Erythroblast (primary cell): ENCODE results near the gene XG.

Experiments used
- DNase-seq, 2 experiments: peaks; one replicate each; lab custom pipeline; 2025; lab: John Stamatoyannopoulos, UW
- GATA1 ChIP-seq: IDR thresholded peaks from 2 replicates; pipeline ENCODE4 v1.6.1; 2011; ENCODE audit warnings: low read depth, mild to moderate bottlenecking, control low read depth, low read length, moderate library complexity
- POLR2A ChIP-seq: IDR thresholded peaks from 2 replicates; pipeline ENCODE4 v1.6.1; 2011; ENCODE audit warnings: mild to moderate bottlenecking, low read length

Gene XG

GRCh38 chrX:2811271-2811670 is 59.4 kb downstream of the XG start:
- no peak for DNase-seq
- TF ChIP-seq POLR2A (no peak), GATA1 (no peak)

DNA sequence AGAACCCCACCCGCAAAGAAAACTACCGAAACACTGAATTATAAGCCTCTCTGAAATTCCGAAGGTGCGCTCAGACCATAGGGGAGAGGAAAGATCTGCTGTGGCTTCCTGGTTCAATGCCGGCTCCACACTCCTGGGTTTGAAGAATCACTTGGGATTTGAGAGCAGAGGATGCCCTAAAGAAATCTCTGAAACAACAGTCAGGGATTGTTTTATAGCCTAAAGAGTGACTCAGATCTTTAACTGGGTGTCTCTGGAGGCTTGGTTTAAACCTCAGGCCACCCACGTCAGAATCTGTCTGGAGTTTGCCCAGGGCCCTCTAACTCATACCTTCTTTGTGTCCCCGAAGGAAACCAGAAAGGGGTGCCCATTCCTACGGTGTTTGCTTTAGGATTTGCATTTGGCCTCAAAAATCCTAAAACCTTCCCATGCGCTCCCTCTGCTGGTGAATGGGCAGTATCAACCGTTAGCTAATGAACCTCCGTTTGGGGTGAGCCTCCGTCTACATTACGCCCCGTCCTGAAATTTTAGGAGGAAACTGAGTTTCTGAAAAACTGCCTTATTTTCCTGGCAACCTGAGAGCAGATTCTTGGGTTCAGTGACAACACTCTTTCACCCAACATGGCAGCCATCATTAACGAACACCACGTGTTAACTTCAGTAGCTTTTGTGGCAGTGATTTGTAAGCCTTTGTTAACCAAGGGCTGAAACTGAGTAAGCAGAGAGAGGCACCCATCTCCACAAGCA is 60.5 kb downstream of the XG start:
- peak; percentile 15 to 58 for DNase-seq

GRCh38 chrX:2817036-2817435 is 65.2 kb downstream of the XG start:
- no peak for DNase-seq
- no peak for TF ChIP-seq GATA1
- TF ChIP-seq POLR2A, result no peak

- DNase-seq, result peak in 1 of 2 experiments; percentile 15
- TF ChIP-seq GATA1 (no peak), POLR2A (no peak)
These were observed 67.7 kb downstream of the XG start for GRCh38 chrX:2819345-2820135.

- DNase-seq, result no peak
- TF ChIP-seq POLR2A (no peak), GATA1 (no peak)
These were observed 68.4 kb downstream of the XG start for GRCh38 chrX:2820136-2820771.

DNA sequence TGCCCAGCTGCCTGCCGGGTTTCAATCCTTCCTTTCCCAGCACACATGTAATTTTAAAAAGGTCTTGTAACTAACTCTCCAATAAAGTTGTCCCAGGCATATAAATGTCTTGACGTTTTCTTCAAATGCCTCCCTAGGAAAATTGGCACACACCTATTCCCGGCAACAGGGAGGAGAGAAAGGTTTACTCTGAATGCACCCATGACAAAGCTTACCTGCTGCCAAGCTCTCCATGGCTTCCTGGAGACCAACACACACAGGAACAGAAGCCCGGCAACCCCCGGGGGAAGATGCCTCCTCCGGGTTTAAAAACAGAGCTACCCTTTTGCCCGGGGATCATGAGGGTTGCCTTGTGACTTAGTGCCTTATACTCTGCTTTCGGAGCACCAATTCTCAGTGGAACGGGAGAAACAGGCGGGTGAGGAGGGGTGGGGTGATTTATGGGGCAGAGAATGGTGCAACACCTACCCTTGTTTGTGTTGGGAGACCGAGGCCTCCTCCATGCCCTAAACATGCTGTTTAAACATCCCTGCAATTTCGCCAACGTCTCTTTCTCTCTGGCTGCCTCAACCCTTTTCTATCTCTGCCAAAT is 72.1 kb downstream of the XG start:
- TF ChIP-seq GATA1 (no peak), POLR2A (no peak)
- no peak for DNase-seq

- TF ChIP-seq POLR2A (no peak), GATA1 (no peak)
- no peak for DNase-seq
These were observed 73.0 kb downstream of the XG start for GRCh38 chrX:2824886-2825285.

DNA sequence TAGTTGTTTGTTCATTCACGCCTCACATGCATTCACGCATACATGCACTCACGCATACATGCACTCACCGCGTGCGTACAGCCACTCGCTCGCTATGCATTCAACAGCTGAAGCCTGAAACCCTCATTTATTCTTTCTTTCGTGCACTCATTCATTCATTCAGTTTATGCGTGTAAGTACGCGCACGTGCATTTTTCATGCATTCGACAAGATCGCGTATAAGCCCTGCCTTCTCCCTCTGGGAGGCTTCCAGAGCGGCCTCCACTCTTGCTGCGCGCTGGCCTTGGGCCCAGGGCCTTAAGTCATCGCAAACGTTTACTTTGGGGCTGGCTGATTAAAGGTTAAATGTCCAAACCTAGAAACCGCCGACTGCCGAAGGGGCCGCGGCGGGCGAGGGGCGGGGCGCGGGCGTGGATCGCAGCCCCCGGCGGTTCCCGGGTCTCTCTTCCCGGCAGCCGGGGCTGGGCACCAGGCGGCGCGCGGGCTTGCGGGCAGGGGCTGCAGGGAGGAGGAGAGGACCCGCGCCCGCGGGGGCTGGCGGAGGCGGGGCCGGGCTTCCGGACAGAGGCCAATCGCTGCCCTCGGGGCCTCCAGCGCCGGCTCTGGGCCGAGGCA is 76.6 kb downstream of the XG start, which contains the start of gene GYG2:
TSS of gene GYG2 (plus strand) at position 587 of the 615 bp plus-strand sequence. CDS start 1,259 bp downstream, outside the sequence.
- no peak for DNase-seq
- no peak for TF ChIP-seq POLR2A
- no peak for TF ChIP-seq GATA1

DNA sequence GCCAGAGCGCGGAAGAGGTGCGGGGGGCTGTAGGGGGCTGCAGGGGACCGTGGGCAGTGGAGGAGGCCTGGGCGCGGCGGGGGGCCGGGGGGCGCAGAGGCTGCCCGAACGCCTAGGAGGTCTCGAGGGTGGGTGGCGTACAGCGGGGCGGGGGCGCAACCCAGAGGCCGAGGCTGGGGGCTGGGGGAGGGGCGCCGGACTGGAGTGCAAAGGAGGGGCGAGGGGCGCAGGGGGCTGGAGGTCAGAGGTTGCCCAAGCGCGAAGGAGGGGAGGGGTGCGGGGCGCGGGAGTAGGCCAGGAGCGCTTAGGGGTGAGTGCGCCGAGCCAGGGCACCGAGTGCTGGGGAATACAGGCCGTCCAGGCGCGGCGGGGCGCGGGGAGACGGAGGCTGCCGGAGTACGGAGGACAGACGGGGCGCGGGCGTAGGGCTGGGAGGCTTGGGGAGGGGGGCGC is 77.1 kb downstream of the XG start:
- TF ChIP-seq POLR2A (no peak), GATA1 (no peak)
- no peak for DNase-seq

- TF ChIP-seq POLR2A, result no peak
- no peak for TF ChIP-seq GATA1
- DNase-seq, result no peak
These were observed 77.8 kb downstream of the XG start for GRCh38 chrX:2829469-2830246.

- DNase-seq, result no peak
- no peak for TF ChIP-seq POLR2A
- TF ChIP-seq GATA1, result no peak
These were observed 79.8 kb downstream of the XG start for GRCh38 chrX:2831471-2832228.

- TF ChIP-seq POLR2A (no peak), GATA1 (no peak)
- no peak for DNase-seq
These were observed 86.1 kb downstream of the XG start for GRCh38 chrX:2837961-2838360.
